NCI-H446 (cell line): Measurements from ENCODE around the gene C1D.

ENCODE experiments used
- DNase-seq, 2 experiments: peaks; one replicate each; lab custom pipeline; 2025; lab: John Stamatoyannopoulos, UW

C1D gene

DNA sequence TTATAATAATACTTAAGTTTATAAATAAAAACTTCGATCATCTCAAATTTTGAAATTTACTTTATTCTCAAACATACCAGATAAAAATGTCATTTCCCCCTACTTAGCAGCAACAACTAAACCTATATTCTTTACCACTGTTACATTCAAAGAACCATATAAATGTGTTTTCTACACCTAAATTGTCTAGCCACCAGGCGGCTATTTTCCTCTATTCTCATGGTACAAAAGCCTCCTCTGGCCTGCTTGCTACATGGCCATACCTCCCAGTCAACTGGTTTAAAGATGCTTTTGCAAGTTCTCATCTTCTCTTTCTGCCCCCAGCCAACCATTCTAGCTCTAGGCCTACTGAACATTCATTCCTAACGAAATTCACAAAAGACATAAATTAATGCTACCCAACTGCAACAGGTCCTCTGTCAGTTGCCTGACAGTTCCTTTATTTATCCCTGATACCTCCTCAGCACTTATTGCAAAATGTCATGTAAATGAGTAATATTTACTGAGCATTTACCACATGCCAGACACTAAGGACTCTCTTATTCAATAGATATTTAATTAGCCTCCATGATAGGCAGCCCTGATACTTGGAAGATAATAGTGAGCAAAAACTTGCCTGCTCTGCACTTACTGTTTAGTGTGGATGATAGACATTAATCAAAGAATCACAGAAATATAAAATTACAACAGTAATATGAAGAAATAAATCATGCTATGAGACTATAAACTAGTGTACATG, 5.0 kb downstream of the C1D start:
- DNase-seq, result no peak

DNA sequence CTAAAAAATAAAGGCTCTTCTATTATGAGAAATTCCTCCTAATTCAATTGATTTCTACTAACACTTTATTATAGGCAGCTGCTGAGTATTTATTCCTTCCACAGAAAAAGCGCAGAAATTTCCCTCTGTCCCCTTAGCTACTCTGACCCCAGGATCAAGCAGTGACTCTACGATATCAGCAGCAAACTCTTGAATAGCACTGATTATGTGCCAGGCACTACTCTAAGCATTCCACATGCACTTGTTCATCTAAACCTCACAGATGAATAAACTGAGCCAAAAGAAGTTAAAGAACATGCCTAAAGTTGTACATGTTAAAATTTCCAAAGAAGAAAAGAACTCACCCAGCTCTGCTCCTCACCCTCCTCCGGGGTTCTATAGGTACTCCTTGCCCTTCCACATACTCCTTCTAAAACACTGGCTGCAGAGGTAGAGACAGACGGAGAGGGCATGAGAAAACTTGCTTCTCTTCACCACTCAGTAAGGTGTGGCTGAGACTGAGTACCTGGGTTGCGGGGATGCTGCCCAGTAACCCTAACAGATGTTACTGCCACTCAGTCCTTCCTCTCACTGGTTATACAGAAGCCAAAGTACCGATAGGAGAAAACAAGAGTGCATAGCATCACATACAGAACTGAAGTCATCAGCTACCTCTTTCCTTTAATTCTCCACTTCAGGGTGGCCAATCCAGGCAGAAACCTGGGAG, 9.9 kb downstream of the C1D start:
- no peak for DNase-seq

DNA sequence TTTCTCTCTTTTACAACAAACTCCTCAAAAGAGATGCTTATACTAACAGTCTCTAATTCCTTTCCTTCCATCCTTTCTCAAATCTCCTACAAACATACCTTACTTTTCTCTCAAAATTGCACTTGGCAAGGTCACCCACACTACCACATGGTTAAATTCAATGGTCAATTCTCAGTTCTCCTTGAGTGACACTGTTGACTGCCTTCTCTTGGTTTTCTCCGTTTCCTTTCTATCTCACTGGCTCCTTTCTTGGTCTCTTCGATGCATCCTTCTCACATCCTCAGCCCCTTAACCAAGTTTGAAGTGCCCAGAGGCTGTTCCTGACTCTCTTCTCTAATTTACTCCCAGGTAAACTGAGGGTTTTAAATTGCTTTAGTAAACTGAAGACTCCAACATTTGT, 12.5 kb downstream of the C1D start:
- DNase-seq, result no peak

DNA sequence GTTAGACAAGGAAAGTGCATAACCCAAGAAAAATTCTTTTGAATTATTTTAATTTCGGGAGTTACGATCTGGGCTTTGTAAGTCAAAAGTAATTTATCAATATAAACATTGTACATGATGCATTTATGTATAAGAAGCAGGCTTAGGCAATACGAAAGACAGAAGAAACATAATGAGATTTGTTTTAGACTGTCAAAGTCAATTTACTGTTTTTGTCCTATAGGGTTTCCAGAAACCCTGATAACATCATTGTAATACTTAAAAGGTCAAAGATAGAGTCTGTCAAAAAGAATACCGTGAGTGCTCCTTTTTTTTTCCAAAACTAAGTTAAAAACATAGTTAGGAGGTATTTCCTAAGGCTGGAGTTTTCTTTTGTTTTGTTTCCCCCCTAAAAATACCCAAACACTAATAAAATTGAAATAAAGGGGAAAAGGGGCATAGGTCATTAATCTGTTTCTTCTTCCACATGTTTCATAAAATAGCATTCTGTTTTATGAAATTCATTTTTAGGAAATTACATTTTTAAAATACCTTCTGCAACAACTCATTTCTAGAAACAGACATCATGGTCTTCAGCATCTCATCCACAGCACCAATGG, 16.1 kb downstream of the C1D start:
- no peak for DNase-seq

DNA sequence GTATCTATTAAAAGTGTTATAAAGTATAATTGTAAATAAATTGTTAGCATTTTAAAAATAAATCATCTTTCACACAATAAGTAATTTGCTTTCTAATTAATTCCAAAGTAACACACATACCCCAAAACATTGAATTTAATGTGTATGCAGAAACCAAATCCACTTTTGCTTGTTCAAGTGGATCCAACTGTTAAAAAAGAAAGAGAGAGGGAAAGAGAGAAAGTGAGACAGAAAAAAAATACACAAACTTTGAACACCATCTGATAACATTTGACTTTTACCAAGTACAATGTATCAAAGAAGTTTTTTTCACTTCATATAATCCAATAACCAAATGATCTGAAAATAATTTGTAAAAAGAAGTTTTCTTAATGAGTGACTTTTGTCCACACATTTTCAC, 16.6 kb downstream of the C1D start:
- DNase-seq, result no peak

DNA sequence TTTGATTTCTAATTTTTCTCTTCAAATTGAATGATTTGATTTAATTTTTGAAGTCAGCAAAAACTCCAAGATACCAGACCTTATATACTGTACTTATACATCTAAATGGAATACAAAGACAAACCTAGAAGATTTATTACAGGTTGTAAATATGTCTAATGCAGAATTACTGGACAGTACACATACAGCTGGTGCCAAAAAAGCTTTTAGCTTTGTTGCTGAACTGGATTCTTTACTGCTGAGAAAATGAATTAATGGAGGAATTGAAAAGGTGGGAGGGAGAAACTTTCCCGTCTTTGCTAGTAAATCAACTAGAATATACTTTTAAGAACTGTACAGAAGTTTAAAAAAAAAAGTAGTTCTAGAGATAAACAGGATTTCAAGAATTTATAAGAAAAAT, 17.5 kb downstream of the C1D start:
- DNase-seq, result no peak

DNA sequence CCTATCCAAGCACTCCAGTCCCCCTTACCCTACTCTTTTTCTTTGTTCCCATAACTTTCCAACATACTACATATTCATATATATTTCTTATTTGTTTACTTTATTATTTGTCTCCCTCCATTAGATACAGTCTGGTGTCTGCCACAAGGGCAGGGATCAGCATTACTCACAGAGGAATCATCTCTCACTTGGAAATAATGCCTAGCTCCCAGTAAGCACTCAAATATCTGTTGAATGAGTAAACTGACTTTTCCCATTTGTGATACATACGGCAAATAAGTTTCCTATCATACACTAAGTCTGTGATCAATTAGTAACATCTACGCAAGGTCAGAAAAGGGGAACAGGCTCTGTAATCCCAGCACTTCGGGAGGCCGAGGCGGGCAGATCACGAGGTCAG, 18.7 kb downstream of the C1D start:
- DNase-seq, result no peak

DNA sequence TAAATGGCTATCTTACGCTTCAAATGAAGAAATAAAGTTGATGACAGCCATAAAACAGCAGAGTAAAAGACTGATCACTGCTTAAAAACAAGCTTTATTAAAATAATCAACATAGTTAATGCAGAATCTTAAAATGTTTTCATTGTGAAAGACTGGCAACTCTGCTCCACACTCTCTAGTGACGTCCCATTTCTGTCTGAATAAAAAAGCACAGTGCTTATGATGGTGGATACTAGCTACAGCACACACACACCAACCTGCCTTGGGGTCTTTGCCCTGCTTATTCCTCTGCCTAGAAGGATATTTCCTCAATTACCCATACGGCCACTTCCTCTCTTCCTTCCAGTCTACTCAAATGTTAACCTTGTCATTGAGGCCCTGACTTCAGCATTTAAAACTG, 19.1 kb downstream of the C1D start:
- DNase-seq, result no peak

DNA sequence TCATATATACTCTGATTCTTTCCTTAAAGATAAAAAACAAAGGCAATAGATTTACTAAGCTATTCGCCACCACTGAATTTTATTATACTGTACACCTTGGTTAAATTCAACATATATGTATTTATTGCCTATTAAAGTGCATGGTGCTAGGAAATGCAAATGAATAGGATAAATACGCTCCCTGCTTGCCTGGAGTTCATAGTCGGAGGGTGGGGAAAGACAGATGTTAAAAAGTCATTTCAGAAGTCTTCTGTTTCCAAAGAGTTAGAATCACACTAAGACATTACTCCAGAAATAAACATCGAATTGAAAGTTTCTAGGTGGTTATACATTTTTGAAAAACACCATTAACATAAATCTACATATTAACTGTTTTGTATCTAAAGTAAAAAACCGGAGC, 19.8 kb downstream of the C1D start:
- DNase-seq, result no peak

DNA sequence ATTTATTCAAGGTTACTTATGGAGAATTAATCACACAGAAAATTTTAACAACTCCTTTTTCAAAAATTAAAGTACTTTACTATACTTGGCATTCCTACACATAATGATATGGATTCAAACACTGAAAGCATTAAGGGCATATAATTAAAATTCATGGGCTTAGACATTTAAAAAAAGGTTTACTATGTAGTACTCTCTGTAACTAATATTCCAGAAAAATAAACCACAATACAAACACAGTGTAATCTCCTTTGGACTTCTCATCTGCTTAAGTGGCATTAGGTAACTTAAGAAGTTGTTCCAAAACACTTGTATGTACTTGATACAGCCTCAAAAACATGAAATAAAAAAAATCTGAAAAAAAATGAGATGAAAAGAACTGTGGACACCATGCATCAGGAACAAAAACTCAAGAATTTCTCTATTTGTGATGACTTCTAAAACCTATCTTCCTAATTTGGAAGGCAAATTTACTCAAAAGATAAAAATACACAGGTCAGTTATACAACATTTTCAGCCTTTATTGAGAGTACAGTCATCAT, 21.0 kb downstream of the C1D start:
- no peak for DNase-seq

DNA sequence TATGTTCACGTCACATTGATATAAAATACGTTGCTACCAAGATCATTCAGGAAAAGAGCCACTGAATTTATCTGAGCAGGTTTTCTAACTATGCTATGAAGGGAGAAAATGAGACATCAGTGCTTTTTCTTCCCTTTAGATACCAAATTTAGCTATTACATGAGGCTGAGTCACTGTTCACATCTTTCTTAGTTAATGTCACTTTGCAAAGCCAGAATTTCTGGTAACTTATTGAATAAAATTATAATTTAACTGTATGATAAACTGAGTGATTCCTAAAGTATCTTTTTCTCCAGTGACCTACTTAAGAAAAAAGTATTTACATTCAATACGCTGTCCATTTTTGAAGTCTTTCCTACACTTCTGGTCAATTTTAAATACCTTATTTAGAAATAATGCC, 22.7 kb downstream of the C1D start:
- no peak for DNase-seq

DNA sequence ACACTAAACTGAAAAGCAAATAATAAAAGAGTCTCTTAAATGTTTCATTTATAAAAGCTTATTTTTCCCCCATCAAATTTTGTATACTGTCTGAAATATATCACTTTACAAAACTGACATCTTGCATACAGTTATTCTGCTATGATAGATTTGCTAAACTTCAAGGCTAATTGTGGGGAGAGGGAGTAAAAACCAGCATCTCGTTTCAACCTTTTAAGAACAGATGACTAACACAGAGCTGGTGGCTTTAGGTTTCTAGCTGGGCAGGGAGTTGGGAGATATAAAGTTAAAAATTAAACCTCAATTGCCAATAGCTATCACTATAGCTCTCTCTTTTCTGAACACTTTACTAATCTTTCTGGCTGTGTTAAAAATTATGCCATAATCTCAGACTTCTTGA, 23.5 kb downstream of the C1D start:
- DNase-seq, result no peak

DNA sequence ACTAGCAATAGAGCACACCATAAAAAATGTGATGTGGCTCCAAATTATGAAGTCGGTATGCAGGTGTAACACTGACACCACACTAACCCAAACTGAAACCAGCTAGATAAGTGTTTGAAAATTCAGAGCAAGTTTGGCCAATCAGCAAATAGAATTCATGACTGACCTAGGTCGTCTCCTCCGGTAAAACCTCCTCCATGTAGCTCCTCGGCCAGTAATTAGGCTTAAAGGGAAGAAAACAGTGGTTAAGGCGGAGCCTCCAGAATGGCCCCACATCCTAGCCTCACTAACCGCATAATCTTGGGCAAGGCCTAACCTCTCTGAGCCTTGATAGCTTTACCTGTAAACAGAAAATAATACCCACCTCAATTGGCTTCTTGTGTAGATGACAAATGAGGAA, 30.1 kb downstream of the C1D start:
- no peak for DNase-seq

DNA sequence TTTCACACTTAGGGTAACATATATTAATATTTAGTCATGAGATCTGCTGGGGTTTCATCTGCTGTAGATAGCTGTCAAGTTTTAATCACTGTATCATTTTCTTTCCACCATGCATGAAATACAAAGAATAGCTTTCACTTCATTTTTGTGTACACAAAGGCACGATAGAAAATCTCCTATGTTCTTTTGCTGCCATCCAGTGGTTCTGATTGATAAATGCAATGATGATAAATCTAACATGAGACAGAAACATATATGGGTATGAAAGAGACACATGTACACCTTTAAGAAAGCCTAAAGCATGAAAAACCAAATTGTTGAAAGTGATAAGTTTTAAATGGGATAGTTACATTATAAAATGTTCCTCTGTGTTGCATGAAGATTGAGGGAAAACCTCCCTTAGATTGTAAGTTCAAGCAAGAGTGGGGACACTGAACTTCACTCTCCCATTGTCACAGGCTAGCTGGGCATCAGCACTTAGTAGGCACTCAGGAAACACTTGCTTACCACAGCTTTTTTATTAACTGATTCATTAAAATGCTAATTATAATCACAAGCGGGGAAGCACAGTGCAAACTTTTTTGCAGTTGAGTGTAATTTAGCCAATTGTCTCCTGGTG, 31.2 kb downstream of the C1D start:
- DNase-seq, result peak; percentile 46 to 63

DNA sequence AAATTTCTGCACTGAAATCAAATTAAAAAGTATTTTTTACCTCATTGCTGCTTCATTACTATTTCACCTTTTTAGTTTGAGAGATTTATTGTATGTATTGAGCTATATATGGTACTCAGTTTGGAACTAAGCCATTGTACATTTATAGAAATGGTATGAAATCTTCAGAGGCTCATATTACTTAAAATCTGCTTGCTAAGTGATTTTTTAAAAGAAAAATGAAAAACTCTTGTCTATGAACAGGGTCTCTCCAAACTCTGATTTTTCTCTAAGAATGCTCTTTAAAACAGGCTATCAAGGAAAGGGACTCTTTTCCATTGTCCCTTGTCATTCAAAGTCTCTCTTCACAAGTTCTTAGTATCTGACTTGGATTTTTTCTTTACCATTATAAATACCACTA, 31.8 kb downstream of the C1D start:
- DNase-seq, result no peak

DNA sequence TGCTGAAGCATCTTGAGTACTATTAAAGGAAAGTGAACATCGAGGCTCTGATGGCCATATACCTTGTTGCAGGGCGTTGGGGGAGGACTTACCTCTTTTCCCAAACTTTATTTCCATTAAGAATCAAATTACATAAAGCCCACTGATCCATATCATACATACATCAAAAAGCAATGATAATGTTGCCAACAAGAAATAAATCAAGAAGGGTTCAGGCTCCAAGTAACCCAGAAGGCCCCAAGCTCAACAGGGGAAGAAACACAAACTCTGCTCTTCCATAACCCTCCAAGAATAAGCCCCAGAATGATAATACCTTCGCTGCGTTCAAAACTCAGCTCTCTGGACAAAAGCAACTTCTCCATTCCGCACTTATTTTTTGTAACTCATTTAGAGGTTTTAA, 32.3 kb downstream of the C1D start:
- DNase-seq, result no peak

DNA sequence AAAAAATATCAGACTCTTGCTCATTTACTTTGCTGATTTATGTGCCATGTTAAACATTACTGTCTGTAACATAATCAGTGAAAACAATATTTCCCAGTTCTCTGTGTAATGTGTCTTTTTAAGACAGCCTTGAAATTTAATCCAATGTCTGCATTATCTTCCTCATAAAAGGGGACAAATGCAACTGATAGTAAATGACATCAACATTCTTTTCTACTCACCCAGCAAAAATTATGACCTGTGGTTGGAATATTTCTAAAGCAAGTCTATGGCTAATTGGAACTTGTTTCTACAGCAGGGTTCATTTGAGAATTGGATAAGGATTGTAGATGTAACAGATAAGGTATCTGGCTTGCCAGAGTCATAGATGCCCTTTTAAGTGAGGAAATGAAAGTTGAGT, 34.8 kb downstream of the C1D start:
- DNase-seq, result no peak

DNA sequence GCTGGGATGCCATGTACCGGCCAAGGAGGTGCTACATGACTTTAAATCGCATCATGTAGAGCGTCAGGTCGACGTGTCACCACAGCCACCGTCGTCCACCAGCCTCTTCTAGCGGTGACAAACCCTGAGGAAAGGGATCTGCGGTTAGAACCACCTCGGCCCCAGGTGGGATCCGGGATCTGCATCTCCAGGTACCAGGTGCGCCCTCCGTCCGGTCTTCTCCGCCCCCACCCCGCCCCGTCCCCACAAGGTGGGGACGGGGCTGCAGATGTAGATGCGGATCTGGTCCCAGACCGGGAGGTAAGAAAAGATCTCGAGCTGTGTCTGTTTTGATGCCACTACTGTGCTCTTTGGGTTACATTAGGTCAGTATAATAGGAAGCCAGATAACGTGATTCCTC, 38.4 kb downstream of the C1D start:
- no peak for DNase-seq

DNA sequence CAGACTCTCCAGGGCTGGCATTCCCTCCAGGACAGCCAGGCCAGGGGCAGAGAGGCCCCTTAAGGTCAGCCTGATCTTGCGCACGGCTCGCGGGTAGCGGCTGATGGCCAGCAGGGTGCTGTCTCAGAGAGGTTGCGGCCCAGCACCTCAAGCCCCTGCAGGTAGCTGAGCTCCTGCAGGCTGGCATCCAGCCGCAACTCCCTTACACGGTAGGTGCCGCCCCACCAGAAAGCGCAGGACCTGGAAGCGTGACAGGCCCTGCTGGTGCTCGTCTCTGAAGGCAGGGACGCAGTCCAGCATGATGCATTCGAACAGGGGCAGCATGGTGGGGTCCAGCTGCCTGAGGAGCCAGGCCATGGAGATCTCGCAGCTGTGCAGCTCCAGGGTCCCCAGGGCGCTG, 38.9 kb downstream of the C1D start:
- no peak for DNase-seq

DNA sequence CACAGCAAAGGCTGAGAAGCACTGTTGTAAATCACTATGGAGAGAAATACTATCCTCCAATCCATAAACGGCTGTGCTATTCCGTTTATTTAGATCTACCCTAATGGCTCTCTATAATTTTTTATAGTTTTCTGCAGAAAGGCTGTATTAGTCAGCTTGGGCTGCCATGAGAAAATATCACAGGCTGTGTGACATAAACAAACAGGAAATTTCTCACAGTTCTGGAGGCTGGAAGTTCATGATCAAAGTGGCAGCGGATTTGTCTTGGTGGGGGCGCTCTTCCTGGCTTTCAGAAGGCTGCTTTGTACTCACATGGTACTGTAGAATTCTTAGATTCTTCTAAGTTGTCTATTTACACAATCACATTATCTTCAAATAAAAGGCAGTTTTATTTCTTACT, 44.1 kb downstream of the C1D start:
- no peak for DNase-seq

DNA sequence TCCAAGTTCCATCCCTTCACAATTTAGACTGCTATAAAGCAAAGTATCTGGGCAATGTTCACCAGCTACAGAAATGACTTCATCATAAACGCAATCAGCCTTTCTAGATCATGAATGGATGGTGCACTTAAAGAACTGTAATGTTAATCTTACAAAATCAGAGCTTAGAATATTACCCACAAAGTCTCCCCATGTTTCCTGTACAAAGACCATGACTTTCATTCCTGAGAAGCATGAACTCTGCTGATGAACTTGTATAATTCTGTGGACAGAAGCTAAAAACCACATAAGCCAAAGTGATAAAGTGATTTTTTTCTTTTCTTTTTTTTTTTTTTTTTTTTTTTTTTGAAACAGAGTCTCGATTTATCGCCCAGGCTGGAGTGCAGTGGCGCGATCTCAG, 53.3 kb downstream of the C1D start:
- DNase-seq, result no peak

DNA sequence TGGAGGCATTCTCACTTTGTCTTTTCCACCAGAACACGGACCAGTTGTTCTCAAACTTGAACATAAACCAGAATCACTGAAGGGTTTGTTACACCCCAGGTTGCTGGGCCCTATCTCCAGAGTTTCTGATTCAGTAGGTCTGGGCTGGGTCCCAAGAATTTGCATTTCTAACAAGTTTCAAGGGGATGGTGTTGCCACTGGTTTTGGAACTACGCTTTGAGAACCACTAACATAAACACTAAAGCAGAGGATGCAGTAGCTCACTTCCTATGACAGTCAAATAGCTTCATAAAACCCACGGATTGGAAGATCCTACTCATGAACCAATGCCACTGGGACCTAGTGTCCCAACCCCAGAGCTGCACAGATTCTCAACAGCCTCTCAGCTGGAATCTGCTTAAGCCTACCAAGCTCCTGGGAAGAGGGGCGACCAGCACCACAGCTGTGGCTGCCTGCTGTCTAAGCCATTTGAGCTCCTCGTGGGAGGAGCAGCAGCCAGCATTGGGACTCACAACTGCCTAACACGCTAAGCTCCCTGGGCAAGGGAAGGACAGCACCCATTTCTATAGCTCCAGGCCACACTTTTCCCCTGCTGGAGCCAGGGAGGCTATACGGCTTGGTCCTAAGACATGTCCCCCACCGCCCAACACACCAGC, 62.5 kb downstream of the C1D start:
- DNase-seq, result no peak
